Neural progenitor cell (in vitro differentiated cells): ENCODE results near the gene SPSB4.

Experiments
- EZH2 ChIP-seq: fragments of 200-600 bp; sonication (generic); IDR thresholded peaks from 2 replicates; pipeline ENCODE4 v1.6.1; 2017; ENCODE audit warnings: antibody characterized with exemption, mild to moderate bottlenecking, moderate library complexity
- EZH2phosphoT487 ChIP-seq: fragments of 200-600 bp; sonication (generic); IDR thresholded peaks from 2 replicates; pipeline ENCODE4 v1.6.1; 2017; ENCODE audit warnings: antibody characterized with exemption
- TF ChIP-seq, protein P1 (sequence below): fragments of 200-600 bp; sonication (generic); IDR thresholded peaks from 2 replicates; pipeline ENCODE4 v1.5.1; 2017; ENCODE audit warnings: antibody characterized with exemption, mild to moderate bottlenecking

DNA sequence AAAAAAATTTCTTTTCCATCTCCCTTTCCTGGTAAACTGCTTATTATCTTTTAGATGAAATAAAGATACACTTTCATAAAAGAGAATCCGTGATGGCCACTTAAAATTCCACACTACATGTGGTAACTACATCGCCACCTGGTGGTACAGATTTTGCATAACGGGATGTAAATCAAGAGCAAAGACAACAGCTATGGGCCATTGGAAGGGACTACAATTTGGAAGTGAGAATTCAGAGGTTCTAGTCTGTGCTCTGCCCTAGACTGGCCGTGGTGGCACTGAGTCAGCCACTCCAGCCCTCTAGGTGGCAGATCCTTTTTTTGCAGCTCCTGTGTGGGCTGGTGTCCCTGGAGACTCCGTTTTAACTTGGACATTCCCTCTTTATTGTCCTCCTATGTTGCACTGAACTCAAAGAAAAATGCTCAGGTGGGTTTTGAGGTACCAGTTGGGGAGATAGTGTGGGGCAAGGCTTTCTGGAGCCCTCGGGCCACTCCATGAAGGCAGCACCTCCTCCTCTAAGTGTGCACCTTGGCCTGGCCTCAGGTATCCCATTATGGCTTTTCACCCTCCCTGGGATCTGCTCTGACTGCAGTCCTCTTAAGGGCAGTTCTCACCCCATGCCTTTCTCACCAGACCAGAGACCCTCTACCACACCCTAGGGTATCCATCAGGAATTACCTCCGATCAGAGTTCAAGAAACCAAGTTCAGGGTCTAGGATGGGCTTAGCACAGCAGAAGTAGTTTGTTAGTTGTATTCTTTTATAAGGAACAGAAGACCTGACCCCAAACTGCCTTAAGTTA lies 54.9 kb downstream of the SPSB4 start:
- TF ChIP-seq, protein P1, sequence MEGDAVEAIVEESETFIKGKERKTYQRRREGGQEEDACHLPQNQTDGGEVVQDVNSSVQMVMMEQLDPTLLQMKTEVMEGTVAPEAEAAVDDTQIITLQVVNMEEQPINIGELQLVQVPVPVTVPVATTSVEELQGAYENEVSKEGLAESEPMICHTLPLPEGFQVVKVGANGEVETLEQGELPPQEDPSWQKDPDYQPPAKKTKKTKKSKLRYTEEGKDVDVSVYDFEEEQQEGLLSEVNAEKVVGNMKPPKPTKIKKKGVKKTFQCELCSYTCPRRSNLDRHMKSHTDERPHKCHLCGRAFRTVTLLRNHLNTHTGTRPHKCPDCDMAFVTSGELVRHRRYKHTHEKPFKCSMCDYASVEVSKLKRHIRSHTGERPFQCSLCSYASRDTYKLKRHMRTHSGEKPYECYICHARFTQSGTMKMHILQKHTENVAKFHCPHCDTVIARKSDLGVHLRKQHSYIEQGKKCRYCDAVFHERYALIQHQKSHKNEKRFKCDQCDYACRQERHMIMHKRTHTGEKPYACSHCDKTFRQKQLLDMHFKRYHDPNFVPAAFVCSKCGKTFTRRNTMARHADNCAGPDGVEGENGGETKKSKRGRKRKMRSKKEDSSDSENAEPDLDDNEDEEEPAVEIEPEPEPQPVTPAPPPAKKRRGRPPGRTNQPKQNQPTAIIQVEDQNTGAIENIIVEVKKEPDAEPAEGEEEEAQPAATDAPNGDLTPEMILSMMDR = peak; percentile 83
- no peak for TF ChIP-seq EZH2
- no peak for TF ChIP-seq EZH2phosphoT487
